HCT116 (cell line): ENCODE data around the gene SLC35E4. TPM values are rescaled to one million over a fixed set of nuclear protein-coding genes. Genes with fewer than 3 reads are reported as not detected.

Experiments used
- ATAC-seq: fragments of 200-7000 bp; cut with Tn5 transposase; 2 replicates; pipeline ENCODE4 v1.9.1; 2020; ENCODE audit warnings: mild to moderate bottlenecking, moderate library complexity
- BruUV-seq: library from RNA; stranded (reverse); fragments of 400-500 nt; replicated peaks from 2 replicates; lab custom pipeline; 2021; lab: Mats Ljungman, UMichigan
- CTCF ChIA-PET: fragments of 300-600 bp; sonication (Branson Sonifier 250); formaldehyde crosslinking; loops from one replicate; lab custom pipeline; 2021; ENCODE audit warnings: antibody characterized with exemption; lab: Charles Lee
- POLR2A ChIA-PET: fragments of 300-600, 350-600 bp; sonication (Branson Sonifier 250); formaldehyde crosslinking; loops from one replicate; lab custom pipeline; 2021; ENCODE audit warnings: antibody characterized with exemption; lab: Charles Lee
- RAD21 ChIA-PET, 2 experiments: fragments of 300-600 bp; sonication (Branson Sonifier 250); formaldehyde crosslinking; loops; one replicate each; lab custom pipeline; 2023; ENCODE audit warnings: low total read pairs in 2 of 2; ENCODE audit not compliant: uncharacterized antibody in 2 of 2, unreplicated experiment in 2 of 2, low non-redundant PET in 1 of 2; lab: Charles Lee
- DNase-seq: peaks from one replicate; pipeline ENCODE4 v3.0.0-alpha.2; 2010; ENCODE audit warnings: low read depth, low spot score
- H2AFZ ChIP-seq: fragments of 200-600 bp; shearing (Covaris generic), sonication (generic); 2 replicates; pipeline ENCODE4 v1.6.1; 2017; ENCODE audit warnings: low read depth, mixed run types, mixed read lengths, antibody characterized with exemption, low read length; ENCODE audit not compliant: poor library complexity, severe bottlenecking
- H3K27ac ChIP-seq: 2 replicates; pipeline ENCODE4 v1.5.1; 2012; ENCODE audit warnings: low read depth, low read length
- H3K27me3 ChIP-seq: fragments of 200-600 bp; sonication (generic); 2 replicates; pipeline ENCODE4 v1.6.1; 2016; ENCODE audit warnings: mixed run types, low read length, mixed read lengths; ENCODE audit not compliant: insufficient read depth
- H3K36me3 ChIP-seq, 2 experiments: fragments of 200-500 bp in 1 of 2; fragments of 200-600 bp in 1 of 2; sonication (Bioruptor generic) in 1 of 2; sonication (generic) in 1 of 2; 2 replicates each; pipeline versions ENCODE4 v1.5.1 to v1.6.1; 2014 to 2016; ENCODE audit warnings: low read length in 2 of 2, inconsistent platforms in 1 of 2, mixed read lengths in 1 of 2, mixed run types in 1 of 2; ENCODE audit not compliant: insufficient read depth in 2 of 2, control insufficient read depth in 1 of 2
- H3K4me1 ChIP-seq, 2 experiments: fragments of 200-600 bp in 1 of 2; sonication (generic) in 1 of 2; 2 replicates each; pipeline versions ENCODE4 v1.5.1 to v1.6.1; 2012 to 2017; ENCODE audit warnings: low read length in 2 of 2, inconsistent platforms in 1 of 2, mild to moderate bottlenecking in 1 of 2, mixed read lengths in 1 of 2, mixed run types in 1 of 2, moderate library complexity in 1 of 2; ENCODE audit not compliant: insufficient read depth in 2 of 2, control insufficient read depth in 1 of 2
- H3K4me2 ChIP-seq: fragments of 200-600 bp; sonication (generic); 2 replicates; pipeline ENCODE4 v1.6.1; 2017; ENCODE audit warnings: mixed run types, low read length, mixed read lengths
- H3K4me3 ChIP-seq, 2 experiments: fragments of 200-600 bp in 1 of 2; sonication (generic) in 1 of 2; replicated peaks in 1 of 2; 2 replicates each; pipeline ENCODE4 v1.5.1; 2011 to 2016; ENCODE audit warnings: low read length in 2 of 2, control low read depth in 1 of 2, low read depth in 1 of 2, mild to moderate bottlenecking in 1 of 2, mixed read lengths in 1 of 2, mixed run types in 1 of 2
- H3K79me2 ChIP-seq: fragments of 200-600 bp; sonication (generic); 2 replicates; pipeline ENCODE4 v1.6.1; 2017; ENCODE audit warnings: mild to moderate bottlenecking, mixed run types, low read length, moderate library complexity, mixed read lengths; ENCODE audit not compliant: insufficient read depth
- H3K9ac ChIP-seq: fragments of 200-600 bp; sonication (generic); 2 replicates; pipeline ENCODE4 v1.6.1; 2016; ENCODE audit warnings: low read length, mixed read lengths
- H3K9me2 ChIP-seq: fragments of 200-600 bp; sonication (generic), shearing (Covaris generic); 2 replicates; pipeline ENCODE4 v1.6.1; 2017; ENCODE audit warnings: mixed run types, mild to moderate bottlenecking, moderate library complexity; ENCODE audit not compliant: insufficient read depth
- H3K9me3 ChIP-seq, 2 experiments: fragments of 200-500 bp in 1 of 2; fragments of 200-600 bp in 1 of 2; sonication (Bioruptor generic) in 1 of 2; sonication (generic) in 1 of 2; 2 replicates each; pipeline ENCODE4 v1.6.1; 2014 to 2017; ENCODE audit warnings: low read length in 2 of 2, mixed read lengths in 2 of 2, inconsistent platforms in 1 of 2, low read depth in 1 of 2, mild to moderate bottlenecking in 1 of 2, mixed run types in 1 of 2, moderate library complexity in 1 of 2; ENCODE audit not compliant: control insufficient read depth in 1 of 2, insufficient read depth in 1 of 2
- H4K20me1 ChIP-seq: fragments of 200-600 bp; sonication (generic), shearing (Covaris generic); 2 replicates; pipeline ENCODE4 v1.6.1; 2017; ENCODE audit warnings: mixed run types, mild to moderate bottlenecking, moderate library complexity; ENCODE audit not compliant: insufficient read depth
- REST ChIP-seq: IDR thresholded peaks from 2 replicates; pipeline ENCODE4 v1.6.1; 2012; ENCODE audit warnings: low read depth
- SRF ChIP-seq: IDR thresholded peaks from 2 replicates; pipeline ENCODE4 v1.6.1; 2012; ENCODE audit warnings: low read depth
- ZFX ChIP-seq: fragments of 450-650 bp; IDR thresholded peaks from 2 replicates; pipeline ENCODE4 v1.6.1; 2017
- ZNF274 ChIP-seq: fragments of 200-500 bp; sonication (Bioruptor generic); IDR thresholded peaks from 2 replicates; pipeline ENCODE4 v1.6.1; 2014; ENCODE audit warnings: mild to moderate bottlenecking, low read depth, low read length, inconsistent platforms
- intact Hi-C: fragments of 100-400 bp; cut with micrococcal nuclease; formaldehyde crosslinking; loops from 2 replicates; pipeline ENCODE4 v1.10.0; 2022
- total RNA-seq: library from RNA; stranded (reverse); gene quantifications from one replicate; pipeline ENCODE4 v1.2.1, GENCODE V29; 2021; ENCODE audit not compliant: unreplicated experiment
- TF ChIP-seq, protein P1 (sequence below): IDR thresholded peaks from 2 replicates; pipeline ENCODE4 v1.6.1; 2011; ENCODE audit warnings: mild to moderate bottlenecking, low read length, moderate library complexity; ENCODE audit not compliant: insufficient replicate concordance; ENCODE audit errors: extremely low read depth

SLC35E4 gene
- total RNA-seq, 1 experiment from 2014 or later = 6.2 TPM

GRCh38 chr22:30648825-30649224 lies 13.2 kb downstream of the SLC35E4 start:
- no peak for TF ChIP-seq REST
- no peak for TF ChIP-seq ZNF274
- TF ChIP-seq ZFX = no peak
- no peak for TF ChIP-seq SRF
- TF ChIP-seq, protein P1, sequence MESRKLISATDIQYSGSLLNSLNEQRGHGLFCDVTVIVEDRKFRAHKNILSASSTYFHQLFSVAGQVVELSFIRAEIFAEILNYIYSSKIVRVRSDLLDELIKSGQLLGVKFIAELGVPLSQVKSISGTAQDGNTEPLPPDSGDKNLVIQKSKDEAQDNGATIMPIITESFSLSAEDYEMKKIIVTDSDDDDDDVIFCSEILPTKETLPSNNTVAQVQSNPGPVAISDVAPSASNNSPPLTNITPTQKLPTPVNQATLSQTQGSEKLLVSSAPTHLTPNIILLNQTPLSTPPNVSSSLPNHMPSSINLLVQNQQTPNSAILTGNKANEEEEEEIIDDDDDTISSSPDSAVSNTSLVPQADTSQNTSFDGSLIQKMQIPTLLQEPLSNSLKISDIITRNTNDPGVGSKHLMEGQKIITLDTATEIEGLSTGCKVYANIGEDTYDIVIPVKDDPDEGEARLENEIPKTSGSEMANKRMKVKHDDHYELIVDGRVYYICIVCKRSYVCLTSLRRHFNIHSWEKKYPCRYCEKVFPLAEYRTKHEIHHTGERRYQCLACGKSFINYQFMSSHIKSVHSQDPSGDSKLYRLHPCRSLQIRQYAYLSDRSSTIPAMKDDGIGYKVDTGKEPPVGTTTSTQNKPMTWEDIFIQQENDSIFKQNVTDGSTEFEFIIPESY = no peak
- peak overlapping the region; percentile 76 for H3K4me2 ChIP-seq

More at GRCh38 chr22:30648825-30649224, 13.2 kb downstream of the SLC35E4 start:
- intact Hi-C loops = no loop called here
- RAD21 ChIA-PET = no interaction called here
- DNase-seq = no peak
- Histone ChIP-seq H2AFZ (no peak overlapping the region), H3K9me2 (no peaks in the 10 kb centered on the region), H3K9ac (peak overlapping the region; percentile 46), H4K20me1 (no peaks in the 10 kb centered on the region), H3K27me3 (no peaks in the 10 kb centered on the region), H3K4me3 (peak overlapping the region in 1 of 2 experiments; percentile 29; a peak in 2 of 4 replicates), H3K79me2 (no peaks in the 10 kb centered on the region), H3K36me3 (no peaks in the 10 kb centered on the region), H3K9me3 (no peaks in the 10 kb centered on the region), H3K4me1 (peaks cover 18 to 33% of the 10 kb centered on the region in 2 experiments), H3K27ac (peak overlapping the region; percentile 59)
- peak; percentile 1; the same call in 1 of the 2 replicates for ATAC-seq
- no TSS peak for BruUV-seq
- CTCF ChIA-PET = interaction anchor here (1.9 to 2.4 kb wide), 3 partner anchors 14 to 106 kb away, joined by 8 to 17 read pairs (median 9); partner anchors contain the start of genes DUSP18 and SLC35E4
- POLR2A ChIA-PET = interaction anchor here (1.0 to 1.5 kb wide), 2 partner anchors 14 to 225 kb away, joined by 3 read pairs; partner anchors contain the start of gene SLC35E4
